ENCODE data around the gene LCN10. TPM values are rescaled to one million over a fixed set of nuclear protein-coding genes. Genes with fewer than 3 reads are reported as not detected.

LCN10 gene
- total RNA-seq, 1 experiment from 2014 or later: 1.5 TPM

GRCh38 chr9:136738960-136739359 lies 3.8 kb downstream of the LCN10 start:
- Histone ChIP-seq H3K4ac (ENCODE audit: low read depth, low read length) (no peak overlapping the region), H3K27me3 (ENCODE audit: insufficient read depth, low read length) (no peaks in the 10 kb centered on the region), H2BK15ac (ENCODE audit: low read depth, low read length) (no peak overlapping the region), H3K27ac (ENCODE audit: insufficient read length, low read depth, low read length) (no peak overlapping the region), H4K5ac (ENCODE audit: insufficient read length, low read depth, low read length) (no peak overlapping the region), H2BK120ac (ENCODE audit: low read depth, low read length, poor library complexity, severe bottlenecking) (no peak overlapping the region), H4K20me1 (ENCODE audit: control insufficient read depth, insufficient read depth, insufficient read length) (no peaks in the 10 kb centered on the region), H3K9me3 (ENCODE audit: control insufficient read depth, low read depth, low read length) (no peaks in the 10 kb centered on the region), H3K79me1 (ENCODE audit: insufficient read depth, low read depth, low read length, poor library complexity, severe bottlenecking) (no peaks in the 10 kb centered on the region), H3K23ac (ENCODE audit: insufficient read length, low read depth, low read length) (no peak overlapping the region), H3K4me2 (ENCODE audit: insufficient read depth, insufficient read length, low read length) (no peak overlapping the region), H3K56ac (ENCODE audit: insufficient read length, low read depth, low read length) (no peak overlapping the region), H3K18ac (ENCODE audit: insufficient read length, low read depth, low read length) (no peak overlapping the region), H2AK5ac (ENCODE audit: insufficient read length, low read length) (no peak overlapping the region), H4K91ac (ENCODE audit: insufficient read length, low read depth, low read length) (no peak overlapping the region), H3T11ph (ENCODE audit: low read length) (no peak overlapping the region), H3K23me2 (ENCODE audit: insufficient read length, low read depth, low read length, poor library complexity, severe bottlenecking) (no peaks in the 10 kb centered on the region), H3K9ac (ENCODE audit: extremely low read depth, insufficient read length, low read length) (no peak overlapping the region), H3K4me1 (ENCODE audit: insufficient read depth, low read length) (no peaks in the 10 kb centered on the region), H2BK20ac (ENCODE audit: low read depth, low read length, poor library complexity, severe bottlenecking) (no peak overlapping the region), H2BK5ac (ENCODE audit: insufficient read length, low read length) (no peak overlapping the region), H2BK12ac (ENCODE audit: insufficient read length, low read depth, low read length) (no peak overlapping the region), H3K14ac (ENCODE audit: insufficient read depth, low read length) (no peak overlapping the region; the same call in 1 of the 2 replicates), H2AFZ (ENCODE audit: low read length) (no peak overlapping the region), H4K8ac (replicated peaks; ENCODE audit: insufficient read length, low read depth, low read length) (no peak overlapping the region), H3K79me2 (ENCODE audit: insufficient read depth, low read length) (no peaks in the 10 kb centered on the region)
- H3K36me3 Mint-ChIP-seq (ENCODE audit: insufficient read depth in 1 of 3, low read depth in 3 of 3): no peaks in the 10 kb centered on the region
- no peak for DNase-seq
- H3K4me1 Mint-ChIP-seq: peaks cover 0 to 16% of the 10 kb centered on the region in 2 experiments; a peak in 1 of 4 replicates
- peaks cover 10% of the 10 kb centered on the region for H3K27me3 Mint-ChIP-seq (ENCODE audit: low read depth)
- WGBS (ENCODE audit: extremely low coverage, insufficient read length, low lambda C conversion rate): no CpG with 5 or more reads among the region's 20 CpGs
- H3K9me3 Mint-ChIP-seq: no peaks in the 10 kb centered on the region
- H3K4me3 Mint-ChIP-seq: no peak overlapping the region; a peak in 1 of 5 replicates
- H3K27ac Mint-ChIP-seq: no peak overlapping the region; a peak in 1 of 7 replicates
- TF ChIP-seq CTCF (conservative IDR thresholded peaks at IDR 0.05): no peak
